Smooth muscle cell (in vitro differentiated cells): ENCODE measurements around the gene ARL16. TPM values are rescaled to one million over a fixed set of nuclear protein-coding genes. Genes with fewer than 3 reads are reported as not detected.

ENCODE experiments used
- DNase-seq: peaks from one replicate; lab custom pipeline; 2025; ENCODE audit not compliant: unreplicated experiment; lab: John Stamatoyannopoulos, UW
- H2AFZ ChIP-seq: fragments of 200-600 bp; sonication (generic); 2 replicates; pipeline ENCODE4 v1.6.0; 2016; ENCODE audit warnings: antibody characterized with exemption, low read depth, mild to moderate bottlenecking
- H3F3A ChIP-seq: fragments of 200-600 bp; sonication (generic); 2 replicates; pipeline ENCODE4 v1.6.0; 2017; ENCODE audit warnings: antibody characterized with exemption, low read depth
- H3K27ac ChIP-seq: fragments of 200-600 bp; sonication (generic); 2 replicates; pipeline ENCODE4 v1.5.1; 2016; ENCODE audit warnings: low read depth, mild to moderate bottlenecking
- H3K27me3 ChIP-seq: fragments of 200-600 bp; sonication (generic); 2 replicates; pipeline ENCODE4 v1.6.1; 2016; ENCODE audit warnings: low read depth, mild to moderate bottlenecking
- H3K36me3 ChIP-seq: fragments of 200-600 bp; sonication (generic); 2 replicates; pipeline ENCODE4 v1.5.1; 2016; ENCODE audit warnings: low read depth
- H3K4me1 ChIP-seq: fragments of 200-600 bp; sonication (generic); 2 replicates; pipeline ENCODE4 v1.5.1; 2016; ENCODE audit warnings: low read depth
- H3K4me2 ChIP-seq: fragments of 200-600 bp; sonication (generic); 2 replicates; pipeline ENCODE4 v1.6.0; 2016; ENCODE audit warnings: mild to moderate bottlenecking
- H3K4me3 ChIP-seq: fragments of 200-600 bp; sonication (generic); 2 replicates; pipeline ENCODE4 v1.5.1; 2016; ENCODE audit warnings: mild to moderate bottlenecking
- H3K79me2 ChIP-seq: fragments of 200-600 bp; sonication (generic); 2 replicates; pipeline ENCODE4 v1.6.0; 2016; ENCODE audit warnings: low read depth, mild to moderate bottlenecking
- H3K9ac ChIP-seq: fragments of 200-600 bp; sonication (generic); 2 replicates; pipeline ENCODE4 v1.6.0; 2016; ENCODE audit warnings: low read depth
- H3K9me3 ChIP-seq: fragments of 200-600 bp; sonication (generic); replicated peaks from 2 replicates; pipeline ENCODE4 v1.5.1; 2016; ENCODE audit warnings: low read depth
- H4K20me1 ChIP-seq: fragments of 200-600 bp; sonication (generic); 2 replicates; pipeline ENCODE4 v1.6.0; 2016; ENCODE audit warnings: low read depth
- CTCF ChIP-seq: fragments of 200-600 bp; sonication (generic); IDR thresholded peaks from 2 replicates; pipeline ENCODE4 v1.5.1; 2017; ENCODE audit warnings: borderline replicate concordance, mild to moderate bottlenecking, antibody characterized with exemption; ENCODE audit not compliant: insufficient read depth, poor library complexity, severe bottlenecking
- WGBS: methylation state at CpG from one replicate; pipeline ENCODE4 v1.1.7; 2016; ENCODE audit warnings: low lambda C conversion rate; 5-methylcytosine and 5-hydroxymethylcytosine counted together
- polyA plus RNA-seq: library from polyadenylated mRNA; unstranded; fragments of >200 nt; fragmentation: Nextera tagmentation; extraction: Ambion mirVana; gene quantifications from 2 replicates; pipeline ENCODE4 v1.2.1, GENCODE V29; 2016
- total RNA-seq: library from RNA; depleted of rRNA; stranded (reverse); fragments of >200 nt; gene quantifications from 2 replicates; pipeline ENCODE4 v1.2.3, GENCODE V29; 2014

The ARL16 gene
- total and polyA plus RNA-seq, 2 experiments from 2014 or later = 22.3 to 62.1 TPM

GRCh38 chr17:81648707-81649085, 34.9 kb downstream of the ARL16 start:
- no peak overlapping the region for H2AFZ ChIP-seq
- H3K27me3 ChIP-seq = peaks cover 20% of the 10 kb centered on the region
- 99% methylated on average over 14 of the region's 14 CpGs for WGBS
- no peak overlapping the region for H3K4me2 ChIP-seq
- H4K20me1 ChIP-seq = no peaks in the 10 kb centered on the region
- no peak for DNase-seq
- no peak overlapping the region for H3K4me3 ChIP-seq
- no peaks in the 10 kb centered on the region for H3F3A ChIP-seq
- TF ChIP-seq CTCF = no peak
- no peak overlapping the region for H3K9ac ChIP-seq
- peaks cover 3% of the 10 kb centered on the region for H3K4me1 ChIP-seq
- H3K36me3 ChIP-seq = no peaks in the 10 kb centered on the region
- H3K79me2 ChIP-seq = no peaks in the 10 kb centered on the region
- H3K27ac ChIP-seq = no peak overlapping the region
- no peaks in the 10 kb centered on the region for H3K9me3 ChIP-seq

GRCh38 chr17:81648013-81648706, 35.4 kb downstream of the ARL16 start:
- DNase-seq = no peak
- 51% methylated on average over 51 of the region's 78 CpGs for WGBS

GRCh38 chr17:81647640-81648012, 36.0 kb downstream of the ARL16 start:
- WGBS = 74% methylated on average over 21 of the region's 21 CpGs
- no peak overlapping the region for H3K27ac ChIP-seq
- H3K79me2 ChIP-seq = no peaks in the 10 kb centered on the region
- H3K4me2 ChIP-seq = no peak overlapping the region
- H3K9me3 ChIP-seq = no peaks in the 10 kb centered on the region
- no peaks in the 10 kb centered on the region for H3K4me1 ChIP-seq
- no peak for DNase-seq
- H3F3A ChIP-seq = no peaks in the 10 kb centered on the region
- no peaks in the 10 kb centered on the region for H3K36me3 ChIP-seq
- no peak overlapping the region for H2AFZ ChIP-seq
- peaks cover 20% of the 10 kb centered on the region for H3K27me3 ChIP-seq
- H4K20me1 ChIP-seq = no peaks in the 10 kb centered on the region
- TF ChIP-seq CTCF = no peak
- no peak overlapping the region for H3K4me3 ChIP-seq
- no peak overlapping the region for H3K9ac ChIP-seq

More at GRCh38 chr17:81648013-81648706, 35.4 kb downstream of the ARL16 start:
- no peak for TF ChIP-seq CTCF
- H3K9me3 ChIP-seq = no peaks in the 10 kb centered on the region
- H3K36me3 ChIP-seq = no peaks in the 10 kb centered on the region
- H3K4me3 ChIP-seq = no peak overlapping the region
- H3K79me2 ChIP-seq = no peaks in the 10 kb centered on the region
- H2AFZ ChIP-seq = no peak overlapping the region
- no peak overlapping the region for H3K27ac ChIP-seq
- H3F3A ChIP-seq = no peaks in the 10 kb centered on the region
- H3K4me2 ChIP-seq = no peak overlapping the region
- H3K27me3 ChIP-seq = peaks cover 20% of the 10 kb centered on the region
- no peak overlapping the region for H3K9ac ChIP-seq
- H4K20me1 ChIP-seq = no peaks in the 10 kb centered on the region
- peaks cover 3% of the 10 kb centered on the region for H3K4me1 ChIP-seq
